Iris pigment epithelial cell (primary cell): ENCODE data around the gene GATB.

ENCODE experiments used
- DNase-seq: peaks from one replicate; pipeline ENCODE4 v3.0.0-alpha.2; 2011; ENCODE audit warnings: low read depth

GATB gene

DNA sequence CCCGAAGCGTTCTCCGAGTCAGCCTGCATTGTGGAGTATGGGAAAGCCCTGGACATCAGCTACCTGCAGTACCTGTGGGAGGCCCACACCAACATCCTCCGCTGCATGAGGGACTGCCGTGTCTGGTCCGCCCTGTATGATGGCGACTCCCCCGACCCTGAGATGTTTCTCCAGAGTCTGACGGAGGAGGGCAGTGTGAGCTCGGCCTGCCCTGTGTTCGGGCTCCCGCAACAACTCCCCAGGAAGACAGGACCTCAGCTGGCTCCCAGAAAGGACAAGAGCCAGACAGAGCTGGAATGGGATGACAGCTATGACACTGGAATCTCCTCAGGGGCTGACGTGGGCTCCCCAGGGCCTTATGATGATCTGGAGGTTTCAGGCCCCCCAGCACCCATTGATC, 111.3 kb downstream of the GATB start:
- no peak for DNase-seq

DNA sequence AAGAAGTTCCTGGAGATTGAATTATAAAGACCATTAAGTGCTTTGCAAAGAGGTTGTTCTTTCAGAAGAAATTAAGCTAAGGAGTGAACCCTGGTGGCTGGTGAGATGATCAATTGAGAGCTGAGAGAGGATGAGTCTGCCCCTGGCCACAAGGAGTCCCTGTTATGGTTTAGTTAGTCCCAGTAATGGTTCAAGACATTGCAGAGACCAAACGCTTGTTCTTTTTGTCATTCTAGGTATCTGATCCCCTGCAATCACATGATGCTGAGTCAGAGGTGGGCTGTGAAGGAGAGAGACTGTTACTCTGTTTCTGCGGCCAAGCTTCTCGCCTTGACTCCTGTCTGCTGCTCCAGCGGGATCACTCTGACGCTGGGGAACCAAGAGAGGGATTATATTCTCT, 114.5 kb downstream of the GATB start:
- no peak for DNase-seq

DNA sequence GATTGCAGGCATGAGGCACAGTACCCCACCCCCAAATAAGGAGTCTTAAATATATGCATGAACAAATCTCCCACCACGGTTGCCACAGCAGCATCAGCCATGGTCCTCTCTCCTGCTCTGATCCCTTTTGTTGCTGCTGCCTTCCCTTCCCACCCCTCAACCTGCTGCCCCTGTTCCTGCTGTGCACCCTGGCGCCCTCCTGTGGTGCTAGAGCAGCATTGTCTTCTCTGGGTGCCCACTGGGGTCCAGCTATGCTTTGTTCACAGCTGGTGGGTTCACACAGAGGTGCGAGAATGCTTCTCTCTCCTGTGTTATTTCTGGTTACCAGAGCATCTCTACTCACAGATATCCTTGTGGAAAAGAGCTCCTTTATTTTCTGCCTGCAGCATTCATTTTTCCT, 116.2 kb downstream of the GATB start:
- DNase-seq = no peak

DNA sequence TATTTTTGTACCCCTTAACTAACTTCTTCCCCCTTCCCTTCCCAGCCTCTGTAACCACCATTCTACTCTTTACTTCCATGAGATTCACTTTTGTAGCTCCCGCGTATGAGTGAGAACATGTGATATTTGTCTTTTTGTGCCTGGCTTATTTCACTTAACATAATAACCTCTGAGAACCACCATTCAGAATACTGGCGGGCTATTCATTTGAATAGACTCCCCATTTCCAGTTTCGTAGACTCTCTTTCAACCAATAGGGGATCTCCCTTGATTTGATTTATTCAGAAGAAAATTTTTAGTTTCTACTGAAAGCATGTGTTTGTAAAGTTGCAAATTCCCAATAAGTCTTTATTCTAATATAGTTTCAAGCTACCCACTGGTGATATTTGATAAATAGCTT, 117.2 kb downstream of the GATB start:
- no peak for DNase-seq

DNA sequence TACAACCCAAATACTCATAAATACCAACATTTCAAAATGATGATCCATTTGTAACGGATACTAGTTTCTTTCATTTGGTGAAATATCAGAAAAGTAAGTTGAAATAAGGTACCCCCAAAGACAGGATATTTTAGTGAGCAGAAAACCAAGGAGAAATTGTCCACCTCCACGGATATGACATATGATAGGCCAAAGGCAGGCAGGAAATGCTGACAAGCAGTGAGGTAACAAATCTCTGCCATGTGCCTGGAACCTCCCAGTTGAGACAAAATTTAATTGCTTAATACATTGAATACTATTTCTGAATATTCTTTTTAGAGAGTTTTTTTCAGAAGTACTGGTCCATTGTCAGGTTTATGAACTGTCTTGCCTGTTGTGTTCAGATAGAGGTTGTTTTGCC, 118.8 kb downstream of the GATB start:
- no peak for DNase-seq

DNA sequence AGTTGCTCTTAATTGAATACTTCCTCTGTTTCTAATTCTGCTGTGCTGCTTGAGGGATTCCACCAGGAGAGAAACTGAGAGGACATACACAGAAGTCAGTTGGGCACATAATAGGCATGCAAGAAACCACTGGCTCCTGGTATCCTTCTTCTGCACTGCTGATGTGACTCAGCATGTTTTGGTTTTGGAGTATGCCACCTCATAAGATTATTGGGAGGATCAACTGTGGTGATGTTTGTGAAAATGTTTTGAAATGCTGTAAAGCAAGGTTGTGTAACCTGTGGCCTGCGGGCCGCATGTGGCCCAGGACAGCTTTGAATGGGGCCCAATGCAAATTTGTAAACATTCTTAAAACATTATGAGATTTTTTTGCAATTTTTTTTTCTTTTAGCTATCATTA, 119.6 kb downstream of the GATB start:
- peak; percentile 62 for DNase-seq

DNA sequence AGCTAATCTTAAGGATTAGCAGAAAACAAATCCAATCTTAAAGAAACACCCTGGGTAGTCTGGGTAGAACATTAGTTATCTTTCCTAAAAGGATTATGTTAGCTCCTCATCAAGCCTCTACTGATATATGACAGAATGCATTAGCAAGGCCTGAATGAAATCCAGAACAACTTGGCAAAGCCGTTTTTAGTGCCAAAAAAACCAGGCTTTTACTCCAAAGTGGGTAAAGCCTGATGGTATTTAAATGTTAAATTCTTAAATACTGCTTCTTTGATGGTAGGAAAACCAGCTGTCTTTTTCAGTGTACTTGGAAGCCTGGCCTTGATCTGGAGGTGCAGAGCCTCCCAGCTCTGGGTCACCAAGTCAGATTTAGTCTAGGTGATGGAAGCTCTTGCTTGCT, 120.4 kb downstream of the GATB start:
- DNase-seq = no peak

DNA sequence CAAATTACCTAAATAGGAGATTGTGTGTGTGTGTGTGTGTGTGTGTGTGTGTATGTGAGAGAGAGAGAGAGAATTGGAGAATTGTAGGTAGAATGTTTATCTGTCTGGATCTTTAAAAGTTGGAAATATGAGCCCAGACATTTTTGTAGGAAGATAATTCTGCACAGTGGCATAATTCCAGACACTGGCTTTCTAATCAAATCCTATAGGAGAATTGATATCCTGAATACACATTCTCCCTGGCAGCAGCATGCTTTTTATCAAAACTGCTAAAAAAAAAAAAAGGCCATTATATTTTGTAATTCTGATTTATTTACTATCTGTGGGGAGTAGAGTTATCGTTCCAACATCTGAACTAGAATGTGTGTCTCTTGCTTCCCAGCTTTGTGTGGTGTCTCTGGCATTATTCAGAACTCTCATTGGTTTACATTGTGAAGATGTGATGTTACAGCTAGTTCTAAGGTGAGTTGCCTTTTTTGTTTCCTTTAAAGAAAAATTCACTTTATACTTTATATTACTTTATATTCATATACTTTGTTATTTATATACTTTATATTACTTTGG, 122.4 kb downstream of the GATB start:
- DNase-seq = no peak

DNA sequence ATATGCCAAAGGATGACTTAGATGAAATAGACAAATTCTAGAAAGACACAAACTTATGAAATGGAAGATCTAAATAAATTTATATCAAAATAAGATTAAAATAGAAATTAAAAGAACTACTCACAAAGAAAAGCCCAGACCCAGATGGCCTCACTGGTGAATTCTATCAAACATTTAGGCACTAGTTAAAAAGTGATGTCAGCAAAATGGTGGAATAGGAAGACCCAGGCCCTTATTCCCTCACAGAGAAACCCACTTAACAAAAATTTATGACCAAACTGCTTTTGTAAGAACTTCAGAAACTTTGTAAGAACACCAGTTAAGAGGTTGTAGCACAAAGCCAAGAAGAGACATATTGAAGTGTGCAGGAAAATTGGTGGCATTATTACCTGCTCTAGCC, 129.5 kb downstream of the GATB start:
- no peak for DNase-seq

DNA sequence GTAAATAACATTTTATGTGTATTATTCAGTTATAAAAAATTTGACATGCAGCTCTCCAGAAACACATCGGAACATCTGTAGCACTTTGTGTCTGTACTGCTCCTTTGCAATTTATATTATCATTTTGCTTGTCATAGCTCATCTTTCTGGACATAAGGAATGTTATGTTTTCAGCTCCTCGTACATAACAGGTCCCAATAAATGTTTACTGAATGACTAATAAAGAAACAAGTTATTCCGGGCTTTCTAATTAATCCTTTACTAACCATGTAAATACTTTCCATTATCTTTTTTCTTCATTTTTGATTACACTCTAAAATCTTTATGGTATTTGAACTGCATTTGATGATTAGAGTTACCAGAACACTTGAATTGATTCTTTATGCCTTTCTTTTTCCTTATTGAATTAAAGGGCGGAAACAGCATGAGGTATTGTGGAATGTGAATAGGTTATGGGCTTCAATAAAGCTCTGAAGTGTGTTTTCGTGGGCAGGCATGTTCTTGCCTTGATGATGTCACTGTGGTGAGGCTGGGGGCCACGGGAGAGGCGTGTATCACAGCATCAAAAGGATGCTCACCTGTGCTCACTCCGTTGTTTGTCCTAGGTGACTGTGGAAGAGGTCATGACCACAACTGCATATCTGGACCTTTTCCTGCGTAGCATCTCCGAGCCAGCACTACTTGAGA, 131.6 kb downstream of the GATB start:
- no peak for DNase-seq

DNA sequence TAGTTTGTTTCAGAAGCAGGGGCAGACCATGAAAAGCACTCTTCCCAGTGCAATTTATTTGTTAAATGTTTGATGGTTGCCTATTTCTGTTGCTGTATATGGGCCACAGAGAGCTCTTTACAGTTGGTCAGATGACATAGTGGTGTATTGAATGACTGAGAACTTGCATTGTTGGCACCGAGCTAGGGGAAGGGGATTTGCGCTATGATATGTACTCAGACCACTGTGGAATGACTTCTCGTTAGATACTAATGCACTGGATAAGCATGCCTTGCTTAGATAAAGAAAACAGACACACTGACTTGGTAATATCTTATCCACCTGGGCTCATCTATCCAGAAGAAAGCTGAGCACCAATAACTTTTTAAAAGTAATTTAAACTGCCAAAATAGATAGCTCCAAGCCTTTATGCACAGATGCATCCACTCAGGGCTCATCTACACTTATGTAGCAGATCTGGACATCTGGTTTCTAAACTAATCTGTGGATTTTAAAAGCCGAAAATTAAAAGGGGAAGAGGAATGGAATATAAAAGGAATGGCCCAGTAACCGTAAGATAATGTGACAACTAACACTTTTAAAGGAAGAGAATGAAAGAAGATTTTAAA, 132.7 kb downstream of the GATB start:
- no peak for DNase-seq

DNA sequence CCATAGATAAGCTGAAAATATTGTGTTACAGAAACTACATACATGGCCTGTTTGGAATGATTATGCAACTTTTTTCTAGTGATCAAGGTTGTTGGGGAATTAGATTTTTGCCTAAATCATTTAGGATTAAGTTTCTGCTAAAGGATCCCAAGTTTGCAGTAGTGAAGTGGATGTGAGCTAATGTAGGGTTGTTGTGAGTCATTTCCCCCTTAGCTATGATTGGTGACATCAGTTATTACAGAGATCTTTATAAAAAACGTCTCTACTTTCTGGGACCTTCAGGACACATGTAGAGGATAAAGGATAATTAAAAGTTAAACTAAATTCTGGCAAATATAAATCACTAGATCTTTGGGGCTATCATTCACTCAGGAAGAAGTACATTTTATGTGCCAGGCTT, 133.3 kb downstream of the GATB start:
- DNase-seq = peak; percentile 14

DNA sequence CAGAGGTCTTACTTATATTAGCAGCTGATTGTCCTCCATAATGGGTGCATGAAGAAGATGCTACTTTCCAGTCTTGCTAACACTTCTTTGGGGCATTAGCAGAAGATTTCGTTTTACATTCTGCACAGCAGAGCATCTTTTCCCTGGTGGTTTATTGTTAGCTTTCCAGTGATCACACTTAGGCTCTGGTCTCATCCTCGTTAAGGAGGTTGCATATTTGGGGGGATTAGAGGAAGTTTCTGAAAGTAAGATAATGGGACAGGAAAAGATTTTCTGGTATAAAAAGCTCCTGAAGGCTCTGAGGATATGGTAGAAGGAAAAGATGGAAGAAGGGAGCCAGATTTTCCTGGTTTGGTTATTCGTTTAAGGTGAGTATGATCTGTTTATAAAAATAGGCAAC, 134.1 kb downstream of the GATB start:
- DNase-seq = no peak

DNA sequence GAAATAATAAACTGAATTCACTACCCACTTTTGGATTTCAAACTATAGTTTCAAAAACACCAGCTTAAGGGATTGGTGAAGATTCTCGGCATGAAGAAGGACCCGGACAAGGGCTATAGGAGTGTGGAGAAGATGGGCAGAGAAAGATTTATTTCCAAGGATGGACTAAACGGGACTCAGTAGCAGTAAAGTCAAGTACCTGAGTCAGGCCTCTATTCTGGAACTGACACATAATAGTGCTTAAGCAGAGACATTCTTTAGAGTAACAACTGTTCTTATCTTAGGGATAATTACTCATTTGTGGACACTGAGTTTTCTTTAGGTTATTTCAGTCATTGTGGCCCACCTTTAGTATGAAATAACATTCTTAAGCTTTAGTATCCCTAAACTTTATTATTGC, 134.6 kb downstream of the GATB start:
- DNase-seq = no peak

DNA sequence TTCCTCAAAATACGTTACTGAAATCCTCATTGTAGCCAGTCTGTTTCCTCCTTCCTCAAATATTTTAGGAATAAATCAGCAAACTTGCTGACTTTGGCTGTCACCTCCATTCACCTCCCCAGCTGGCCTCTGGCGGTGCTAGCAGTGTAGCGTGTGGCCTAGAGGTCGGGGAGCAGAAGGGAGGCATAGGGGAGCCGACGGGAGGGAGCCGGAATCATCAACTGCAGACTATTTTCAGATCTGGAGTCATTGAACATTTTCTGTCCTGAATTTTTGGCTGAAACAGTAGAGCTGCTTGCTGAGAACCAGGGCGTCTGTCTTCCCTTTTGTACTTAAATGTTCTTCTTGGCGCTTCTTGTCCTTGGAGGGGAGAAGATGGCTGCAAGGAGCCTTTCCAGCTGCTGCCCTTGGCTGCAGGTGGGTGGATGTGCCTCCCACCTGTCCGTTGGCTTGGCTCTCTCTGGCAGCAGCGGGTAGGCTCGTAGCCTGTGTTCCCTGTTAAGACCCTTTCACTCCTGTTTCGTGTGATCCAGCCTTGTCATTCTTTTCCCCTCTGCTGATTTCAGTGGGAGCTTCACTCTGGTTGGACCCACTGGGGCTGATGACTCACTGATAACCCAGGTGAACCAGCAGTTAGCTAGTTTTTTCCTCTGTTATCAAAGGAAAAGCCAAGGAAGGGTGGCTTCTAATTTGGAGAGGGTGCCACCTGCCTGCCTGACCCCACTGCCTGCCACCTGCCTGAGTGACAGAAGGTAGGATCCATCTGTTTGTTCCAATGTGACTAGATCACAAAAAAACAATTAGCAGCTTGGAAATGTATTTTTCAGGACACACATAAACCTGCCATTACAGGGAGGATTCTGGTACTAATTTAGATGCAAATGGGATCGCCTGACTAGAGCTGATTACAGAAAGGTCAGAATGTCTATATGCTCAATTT, 135.9 kb downstream of the GATB start:
- DNase-seq = no peak
